GM12892 (cell line): ENCODE data around the gene RNF44.

Source experiments
- POLR2A ChIP-seq: IDR thresholded peaks from 2 replicates; pipeline ENCODE4 v1.6.1; 2011; ENCODE audit warnings: low read depth, low read length, control low read depth
- POLR2AphosphoS5 ChIP-seq: IDR thresholded peaks from 2 replicates; pipeline ENCODE4 v1.6.1; 2011; ENCODE audit warnings: low read depth, low read length, control low read depth

DNA sequence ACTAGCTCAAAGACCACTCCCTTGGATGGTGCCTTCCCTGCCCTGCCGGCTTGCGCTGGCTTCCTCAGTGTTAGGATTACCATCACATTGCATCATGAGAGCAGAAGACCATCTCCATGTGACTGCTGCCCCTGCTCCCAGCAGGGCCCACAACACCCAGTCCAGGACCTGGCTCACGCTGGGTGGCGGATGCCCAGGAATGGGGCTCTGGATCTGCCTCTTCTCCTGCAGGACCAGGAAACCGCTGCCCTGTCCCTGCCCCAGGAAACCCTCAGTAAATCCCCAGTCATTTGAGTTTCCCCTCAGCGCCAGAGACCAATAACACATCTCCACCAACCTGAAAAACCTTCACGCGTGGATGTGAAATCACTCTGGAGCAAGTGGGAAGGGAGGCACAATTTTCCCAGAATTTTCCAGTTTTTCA lies 3.3 kb upstream of the RNF44 start:
- TF ChIP-seq POLR2A (no peak), POLR2AphosphoS5 (no peak)
